Thyroid gland (tissue), 4 donors: ENCODE results near the gene CTNS. TPM values are rescaled to one million over a fixed set of nuclear protein-coding genes. Genes with fewer than 3 reads are reported as not detected.

ENCODE experiments used
- DNase-seq, 2 donors: peaks; one replicate each; pipeline ENCODE4 v3.0.0-alpha.2; 2019
- H3K27ac ChIP-seq, 3 donors: fragments of 200-600 bp; sonication (generic); 1 replicate in 2 of 3; 2 replicates in 1 of 3; pipeline ENCODE4 v1.5.1; 2016 to 2019; ENCODE audit warnings: mild to moderate bottlenecking in 1 of 3, moderate library complexity in 1 of 3
- H3K27me3 ChIP-seq: fragments of 200-600 bp; sonication (generic); one replicate; pipeline ENCODE4 v1.5.1; 2019
- H3K36me3 ChIP-seq, 2 donors: fragments of 200-600 bp; sonication (generic); one replicate each; pipeline ENCODE4 v1.5.1; 2016 to 2019
- H3K4me1 ChIP-seq, 2 donors: fragments of 200-600 bp; sonication (generic); one replicate each; pipeline ENCODE4 v1.5.1; 2017 to 2019
- H3K4me3 ChIP-seq, 3 donors: fragments of 200-600 bp; sonication (generic); replicated peaks in 1 of 3; 1 replicate in 2 of 3; 2 replicates in 1 of 3; pipeline ENCODE4 v1.5.1; 2016; ENCODE audit warnings: mild to moderate bottlenecking in 1 of 3
- H3K9me3 ChIP-seq: fragments of 200-600 bp; sonication (generic); one replicate; pipeline ENCODE4 v1.5.1; 2017
- CTCF ChIP-seq, 6 experiments: fragments of 200-600 bp in 3 of 6; fragments of 450-650 bp in 3 of 6; sonication (generic) in 3 of 6; IDR thresholded peaks; one replicate each; pipeline ENCODE4 v1.5.1; 2016 to 2019; ENCODE audit warnings: antibody characterized with exemption in 6 of 6, mild to moderate bottlenecking in 2 of 6, inconsistent platforms in 1 of 6, moderate library complexity in 1 of 6
- POLR2A ChIP-seq, 2 donors: fragments of 450-650 bp; IDR thresholded peaks; one replicate each; pipeline ENCODE4 v1.6.1; 2017; ENCODE audit warnings: antibody characterized with exemption in 2 of 2, mild to moderate bottlenecking in 2 of 2, moderate library complexity in 1 of 2
- WGBS, 2 donors: methylation state at CpG; one replicate each; pipeline ENCODE4 v1.1.5; 2017; 5-methylcytosine and 5-hydroxymethylcytosine counted together
- intact Hi-C: fragments of 100-400 bp; cut with DNase I; formaldehyde crosslinking; loops from one replicate; pipeline ENCODE4 v1.15.1; 2023
- total RNA-seq, 4 donors: library from RNA; depleted of rRNA; stranded (reverse); fragments of >200 nt; gene quantifications; one replicate each; pipeline ENCODE4 v1.2.3, GENCODE V29; 2016

The CTNS gene
- total RNA-seq, 4 donors from 2014 or later, result 21.4 to 36.6 (median 28.6) TPM

DNA sequence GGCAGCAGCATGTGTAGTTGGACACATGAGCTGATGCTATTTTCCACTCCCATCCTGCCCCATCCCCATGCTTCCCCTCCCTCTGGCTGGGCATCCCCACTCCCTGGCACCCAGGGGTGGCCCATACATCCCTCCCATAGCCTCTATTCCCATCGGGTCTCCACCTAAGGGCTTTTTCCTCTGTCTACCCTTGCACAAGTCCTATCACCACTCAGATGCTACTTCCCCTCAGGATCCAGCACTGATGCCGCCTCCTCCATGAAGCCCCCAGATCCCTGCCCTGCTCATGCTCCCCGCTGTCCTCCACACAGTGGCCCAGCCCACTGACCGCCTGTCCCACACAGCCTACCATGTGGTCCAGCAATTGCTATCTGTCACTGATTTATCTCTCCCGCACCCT lies 43.2 kb upstream of the CTNS start:
- Histone ChIP-seq H3K36me3 (peaks cover 4 to 6% of the 10 kb centered on the region in 2 donors), H3K27me3 (no peaks in the 10 kb centered on the region), H3K9me3 (no peaks in the 10 kb centered on the region), H3K4me1 (no peaks in the 10 kb centered on the region), H3K4me3 (no peak overlapping the region), H3K27ac (no peak overlapping the region)
- WGBS, 2 donors, result 96 to 98% methylated on average over 5 of the region's 5 CpGs
- no peak for DNase-seq
- TF ChIP-seq POLR2A (IDR thresholded peaks at IDR 0.05), result no peak
- no peak for TF ChIP-seq CTCF (IDR thresholded peaks at IDR 0.05)
- intact Hi-C loops, result no loop called here

DNA sequence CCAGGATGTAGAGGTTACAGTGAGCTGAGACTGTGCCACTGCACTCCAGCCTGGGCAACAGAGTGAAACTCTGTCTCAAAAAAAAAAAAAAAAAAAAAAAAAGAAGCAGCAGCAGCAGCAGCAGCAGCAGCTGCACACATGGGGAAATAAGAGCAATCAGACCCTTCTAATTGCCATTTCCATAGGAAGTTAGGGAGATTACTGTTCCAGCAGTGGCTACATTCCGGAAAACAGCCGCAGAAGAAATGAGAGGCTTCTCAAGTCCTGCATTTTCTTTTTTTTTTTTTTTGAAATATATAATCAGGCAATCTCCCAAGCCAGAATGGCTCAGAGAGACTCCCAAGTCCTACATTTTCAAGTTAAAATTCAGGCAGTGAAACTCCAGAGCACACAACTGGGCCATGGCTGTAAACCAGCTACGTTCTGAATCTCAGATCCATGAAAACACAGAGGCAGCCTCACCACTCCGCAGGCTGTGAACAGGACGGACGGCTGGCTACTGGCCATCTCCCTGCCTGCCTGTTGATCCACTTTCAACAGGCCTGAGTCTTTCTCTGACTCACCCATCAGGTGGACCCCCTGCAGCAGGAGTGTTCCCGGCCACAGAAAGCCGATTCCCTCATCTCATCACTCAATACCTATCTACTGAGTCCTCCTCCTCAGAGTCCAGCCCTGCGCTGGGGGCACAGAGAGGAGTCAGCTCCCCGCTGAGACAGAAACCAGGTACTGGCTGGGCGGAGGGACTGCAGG lies 42.3 kb upstream of the CTNS start:
- TF ChIP-seq POLR2A (IDR thresholded peaks at IDR 0.05) (no peak), CTCF (IDR thresholded peaks at IDR 0.05) (no peak)
- intact Hi-C loops, result no loop called here
- no peaks in the 10 kb centered on the region for H3K9me3 ChIP-seq
- no peak overlapping the region for H3K27ac ChIP-seq
- H3K4me1 ChIP-seq, result no peaks in the 10 kb centered on the region
- 56 to 57% methylated on average over 9 to 11 of the region's 11 CpGs for WGBS, 2 donors
- no peaks in the 10 kb centered on the region for H3K27me3 ChIP-seq
- H3K4me3 ChIP-seq, result no peak overlapping the region
- DNase-seq, result peak; percentile 54 to 62
- H3K36me3 ChIP-seq, result peaks cover 4 to 6% of the 10 kb centered on the region in 2 donors

DNA sequence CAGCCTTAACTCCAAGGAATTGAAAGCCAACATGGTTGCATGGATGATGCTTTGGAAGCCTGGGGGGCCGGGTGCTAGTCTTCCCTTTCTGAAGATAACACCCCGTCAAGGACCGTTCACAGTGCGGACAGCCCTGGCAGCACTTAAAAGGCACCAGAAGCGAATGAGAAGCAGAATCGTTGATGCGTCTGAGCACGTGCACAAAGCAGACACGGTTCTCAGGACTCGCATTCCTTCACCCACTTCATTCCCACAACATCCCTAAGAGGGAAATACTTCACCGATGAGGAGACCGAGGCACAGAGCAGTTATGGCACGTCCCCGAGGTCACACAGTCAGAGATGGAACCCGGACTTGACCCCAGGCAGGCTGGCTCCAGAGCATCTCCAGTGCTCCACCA lies 41.6 kb upstream of the CTNS start:
- H3K27me3 ChIP-seq, result no peaks in the 10 kb centered on the region
- no peak for DNase-seq
- no peak overlapping the region for H3K27ac ChIP-seq
- no peaks in the 10 kb centered on the region for H3K4me1 ChIP-seq
- WGBS, 2 donors, result 74 to 75% methylated on average over 12 of the region's 15 CpGs
- no peaks in the 10 kb centered on the region for H3K9me3 ChIP-seq
- intact Hi-C loops, result no loop called here
- TF ChIP-seq CTCF (IDR thresholded peaks at IDR 0.05) (no peak), POLR2A (IDR thresholded peaks at IDR 0.05) (no peak)
- H3K4me3 ChIP-seq, result no peak overlapping the region
- peaks cover 0 to 2% of the 10 kb centered on the region in 2 donors for H3K36me3 ChIP-seq

DNA sequence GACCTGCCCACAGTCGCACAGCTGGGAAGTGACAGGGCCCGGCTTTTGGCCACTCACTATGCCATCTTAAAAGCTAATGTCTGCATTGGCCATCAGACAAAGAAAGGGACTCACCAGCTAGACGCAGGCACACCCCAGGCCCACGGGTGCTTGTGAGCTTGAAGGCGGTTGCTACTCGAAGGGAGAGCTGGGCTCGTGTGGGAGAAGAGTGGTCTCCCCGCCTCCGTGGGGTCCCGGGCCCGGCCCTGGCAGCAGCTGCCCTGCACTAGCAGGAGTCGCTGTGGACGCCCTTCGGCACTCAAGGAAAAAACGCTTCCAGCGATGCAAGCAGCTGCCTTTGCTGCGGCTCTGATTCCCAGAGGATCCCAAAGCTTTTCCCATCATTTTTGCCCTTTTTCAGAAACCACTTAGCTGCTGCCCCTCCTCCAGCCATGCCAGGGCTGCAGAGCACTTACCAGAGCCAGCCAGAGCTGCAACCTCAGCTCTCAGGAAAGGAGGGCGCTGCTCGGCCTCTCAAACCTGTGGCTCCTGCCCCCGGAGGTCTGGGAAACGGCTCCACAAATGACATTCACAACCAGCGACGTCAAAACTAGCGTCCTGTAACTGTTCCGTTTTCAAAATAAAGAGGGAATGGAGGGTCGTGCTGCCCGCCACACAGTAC lies 39.6 kb upstream of the CTNS start:
- Histone ChIP-seq H3K4me1 (no peaks in the 10 kb centered on the region), H3K27me3 (no peaks in the 10 kb centered on the region), H3K27ac (no peak overlapping the region), H3K36me3 (no peaks in the 10 kb centered on the region), H3K9me3 (no peaks in the 10 kb centered on the region), H3K4me3 (no peak overlapping the region)
- TF ChIP-seq POLR2A (IDR thresholded peaks at IDR 0.05) (no peak), CTCF (IDR thresholded peaks at IDR 0.05) (no peak)
- 91 to 92% methylated on average over 18 of the region's 27 CpGs for WGBS, 2 donors
- DNase-seq, result no peak
- intact Hi-C loops, result no loop called here

DNA sequence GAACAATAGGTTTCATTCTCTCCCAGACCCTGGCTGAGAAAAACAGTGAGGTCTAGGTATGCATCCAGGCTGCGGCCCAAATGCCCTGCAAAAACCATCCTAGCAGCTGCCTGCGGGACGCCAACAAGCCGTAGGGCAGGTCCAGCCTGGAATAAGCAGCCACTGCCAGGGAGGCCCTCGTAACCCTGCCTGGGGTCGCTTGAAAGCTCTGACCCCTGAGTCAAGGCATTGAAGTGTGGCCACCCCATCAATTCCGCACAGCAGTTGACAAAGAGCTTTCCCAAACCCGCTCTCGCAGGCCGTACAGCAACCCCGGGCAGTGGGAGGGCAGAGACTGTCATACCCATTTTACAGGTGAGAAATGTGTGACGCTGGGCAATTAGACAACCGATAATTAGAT lies 38.5 kb upstream of the CTNS start:
- intact Hi-C loops, result no loop called here
- Histone ChIP-seq H3K9me3 (no peaks in the 10 kb centered on the region), H3K4me1 (no peaks in the 10 kb centered on the region), H3K36me3 (no peaks in the 10 kb centered on the region), H3K27me3 (no peaks in the 10 kb centered on the region), H3K27ac (no peak overlapping the region), H3K4me3 (no peak overlapping the region)
- TF ChIP-seq POLR2A (IDR thresholded peaks at IDR 0.05) (no peak), CTCF (IDR thresholded peaks at IDR 0.05) (no peak)
- 85 to 91% methylated on average over 13 of the region's 13 CpGs for WGBS, 2 donors
- no peak for DNase-seq
